G401.6 (cell line): ENCODE results near the gene YY1.
"Not testable (repeated sequence)": the region's sequence is repeated elsewhere in the genome, so short reads cannot be mapped to it uniquely, and the experiment has no call there.

Experiments used
- FAIRE-seq: peaks from 2 replicates; lab custom pipeline; 2012; peaks lifted over from hg19 to GRCh38; lab: Jason Lieb, UNC

Gene YY1

GRCh38 chr14:100213956-100214769, 24.8 kb upstream of the YY1 start:
- FAIRE-seq, result no peak

- no peak for FAIRE-seq
Observed at GRCh38 chr14:100214770-100215083, 24.2 kb upstream of the YY1 start.

GRCh38 chr14:100215330-100215885, 23.5 kb upstream of the YY1 start:
- FAIRE-seq, result no peak

- no peak for FAIRE-seq
Observed at GRCh38 chr14:100219126-100219785, 19.7 kb upstream of the YY1 start.

- FAIRE-seq, result peak; percentile 41
Observed at GRCh38 chr14:100221533-100222223, 17.3 kb upstream of the YY1 start.

GRCh38 chr14:100222224-100223093, 16.5 kb upstream of the YY1 start:
- FAIRE-seq, result no peak

- no peak for FAIRE-seq
Observed at GRCh38 chr14:100223332-100224201, 15.4 kb upstream of the YY1 start.

- FAIRE-seq, result no peak
Observed at GRCh38 chr14:100224229-100224866, 14.6 kb upstream of the YY1 start.

GRCh38 chr14:100225169-100225568, 13.8 kb upstream of the YY1 start:
- FAIRE-seq, result no peak

GRCh38 chr14:100230361-100230760, 8.6 kb upstream of the YY1 start:
- no peak for FAIRE-seq

GRCh38 chr14:100234511-100234910, 4.4 kb upstream of the YY1 start:
- no peak for FAIRE-seq

GRCh38 chr14:100236271-100236818, 2.6 kb upstream of the YY1 start:
- FAIRE-seq, result not testable (repeated sequence)

- no peak for FAIRE-seq
Observed at GRCh38 chr14:100236881-100237280, 2.1 kb upstream of the YY1 start.

- FAIRE-seq, result no peak
Observed at GRCh38 chr14:100237735-100238418, 1.1 kb upstream of the YY1 start.

GRCh38 chr14:100239211-100239839, 381 bp downstream of the YY1 start:
- no peak for FAIRE-seq

GRCh38 chr14:100239840-100240667, 1.1 kb downstream of the YY1 start:
- no peak for FAIRE-seq

- no peak for FAIRE-seq
Observed at GRCh38 chr14:100240668-100241032, 1.7 kb downstream of the YY1 start.

- no peak for FAIRE-seq
Observed at GRCh38 chr14:100241279-100241678, 2.3 kb downstream of the YY1 start.
